Endothelial cell (in vitro differentiated cells): Measurements from ENCODE around the gene ZNRF3. TPM values are rescaled to one million over a fixed set of nuclear protein-coding genes. Genes with fewer than 3 reads are reported as not detected.

Experiments used
- DNase-seq: peaks from one replicate; pipeline ENCODE4 v3.0.0; 2021; ENCODE audit warnings: low spot score
- H3K27ac Mint-ChIP-seq: one replicate; pipeline ENCODE4 v1.8.0; 2021; ENCODE audit warnings: mixed read lengths, inconsistent platforms; ENCODE audit not compliant: unreplicated experiment
- H3K27me3 Mint-ChIP-seq: one replicate; pipeline ENCODE4 v1.8.0; 2021; ENCODE audit warnings: mild to moderate bottlenecking, moderate library complexity, mixed read lengths, inconsistent platforms; ENCODE audit not compliant: unreplicated experiment
- H3K36me3 Mint-ChIP-seq: one replicate; pipeline ENCODE4 v1.8.0; 2021; ENCODE audit warnings: mild to moderate bottlenecking, low read depth, mixed read lengths, inconsistent platforms; ENCODE audit not compliant: unreplicated experiment
- H3K4me1 Mint-ChIP-seq: one replicate; pipeline ENCODE4 v1.8.0; 2021; ENCODE audit warnings: mild to moderate bottlenecking, mixed read lengths, inconsistent platforms; ENCODE audit not compliant: unreplicated experiment
- H3K4me3 Mint-ChIP-seq: one replicate; pipeline ENCODE4 v1.8.0; 2021; ENCODE audit warnings: mild to moderate bottlenecking, mixed read lengths, inconsistent platforms; ENCODE audit not compliant: unreplicated experiment
- H3K9me3 Mint-ChIP-seq: one replicate; pipeline ENCODE4 v1.8.0; 2021; ENCODE audit warnings: mixed read lengths, inconsistent platforms; ENCODE audit not compliant: unreplicated experiment
- CTCF ChIP-seq: fragments of 200-600 bp; sonication (generic); IDR thresholded peaks from one replicate; pipeline ENCODE4 v1.5.0; 2021; ENCODE audit warnings: antibody characterized with exemption; ENCODE audit not compliant: unreplicated experiment
- total RNA-seq: library from RNA; stranded (reverse); fragmentation: NEBNext Ultra II Directional; extraction: Animal tissue kit (Norgen Biotek cat#: 25700); gene quantifications from one replicate; pipeline ENCODE4 v1.2.1, GENCODE V29; 2021; ENCODE audit not compliant: unreplicated experiment

The ZNRF3 gene
- total RNA-seq, 1 donor from 2014 or later, result 3.3 TPM

- H3K9me3 Mint-ChIP-seq, result no peaks in the 10 kb centered on the region
- peaks cover 5% of the 10 kb centered on the region for H3K4me1 Mint-ChIP-seq
- TF ChIP-seq CTCF, result no peak
- no peak for DNase-seq
- H3K27ac Mint-ChIP-seq, result no peak overlapping the region
- H3K4me3 Mint-ChIP-seq, result no peak overlapping the region
- no peaks in the 10 kb centered on the region for H3K36me3 Mint-ChIP-seq
- no peaks in the 10 kb centered on the region for H3K27me3 Mint-ChIP-seq
Measured at GRCh38 chr22:29105468-29105867, 222.1 kb downstream of the ZNRF3 start.

GRCh38 chr22:29106839-29107238 lies 223.5 kb downstream of the ZNRF3 start:
- peaks cover 5% of the 10 kb centered on the region for H3K4me1 Mint-ChIP-seq
- no peak overlapping the region for H3K27ac Mint-ChIP-seq
- no peaks in the 10 kb centered on the region for H3K27me3 Mint-ChIP-seq
- DNase-seq, result no peak
- no peak for TF ChIP-seq CTCF
- no peaks in the 10 kb centered on the region for H3K36me3 Mint-ChIP-seq
- no peaks in the 10 kb centered on the region for H3K9me3 Mint-ChIP-seq
- no peak overlapping the region for H3K4me3 Mint-ChIP-seq

Other genes with a start within 250 kb of the ZNRF3 start
- 70.8 TPM for gene TTC28, start 203.7 kb upstream of the ZNRF3 start, total RNA-seq
- 11.2 TPM for gene CHEK2, start 141.8 kb upstream of the ZNRF3 start, total RNA-seq
- gene HSCB, start 141.5 kb upstream of the ZNRF3 start, total RNA-seq, result 16.6 TPM
- 21.9 TPM for gene CCDC117, start 110.9 kb upstream of the ZNRF3 start, total RNA-seq
- 71.3 TPM for gene XBP1, start 83.0 kb upstream of the ZNRF3 start, total RNA-seq
- not detected for gene C22orf31, start 178.3 kb downstream of the ZNRF3 start, total RNA-seq
- 3.1 TPM for gene KREMEN1, start 189.5 kb downstream of the ZNRF3 start, total RNA-seq